HCT116 (cell line): Measurements from ENCODE around the gene OPN4. TPM values are rescaled to one million over a fixed set of nuclear protein-coding genes. Genes with fewer than 3 reads are reported as not detected.

ENCODE experiments used
- ATAC-seq: fragments of 200-7000 bp; cut with Tn5 transposase; 2 replicates; pipeline ENCODE4 v1.9.1; 2020; ENCODE audit warnings: mild to moderate bottlenecking, moderate library complexity
- BruUV-seq: library from RNA; stranded (reverse); fragments of 400-500 nt; replicated peaks from 2 replicates; lab custom pipeline; 2021; lab: Mats Ljungman, UMichigan
- CTCF ChIA-PET: fragments of 300-600 bp; sonication (Branson Sonifier 250); formaldehyde crosslinking; loops from one replicate; lab custom pipeline; 2021; ENCODE audit warnings: antibody characterized with exemption; lab: Charles Lee
- POLR2A ChIA-PET: fragments of 300-600, 350-600 bp; sonication (Branson Sonifier 250); formaldehyde crosslinking; loops from one replicate; lab custom pipeline; 2021; ENCODE audit warnings: antibody characterized with exemption; lab: Charles Lee
- RAD21 ChIA-PET, 2 experiments: fragments of 300-600 bp; sonication (Branson Sonifier 250); formaldehyde crosslinking; loops; one replicate each; lab custom pipeline; 2023; ENCODE audit warnings: low total read pairs in 2 of 2; ENCODE audit not compliant: uncharacterized antibody in 2 of 2, unreplicated experiment in 2 of 2, low non-redundant PET in 1 of 2; lab: Charles Lee
- DNase-seq: peaks from one replicate; pipeline ENCODE4 v3.0.0-alpha.2; 2010; ENCODE audit warnings: low read depth, low spot score
- H2AFZ ChIP-seq: fragments of 200-600 bp; shearing (Covaris generic), sonication (generic); 2 replicates; pipeline ENCODE4 v1.6.1; 2017; ENCODE audit warnings: low read depth, mixed run types, mixed read lengths, antibody characterized with exemption, low read length; ENCODE audit not compliant: poor library complexity, severe bottlenecking
- H3K27ac ChIP-seq: 2 replicates; pipeline ENCODE4 v1.5.1; 2012; ENCODE audit warnings: low read depth, low read length
- H3K27me3 ChIP-seq: fragments of 200-600 bp; sonication (generic); 2 replicates; pipeline ENCODE4 v1.6.1; 2016; ENCODE audit warnings: mixed run types, low read length, mixed read lengths; ENCODE audit not compliant: insufficient read depth
- H3K36me3 ChIP-seq, 2 experiments: fragments of 200-500 bp in 1 of 2; fragments of 200-600 bp in 1 of 2; sonication (Bioruptor generic) in 1 of 2; sonication (generic) in 1 of 2; 2 replicates each; pipeline versions ENCODE4 v1.5.1 to v1.6.1; 2014 to 2016; ENCODE audit warnings: low read length in 2 of 2, inconsistent platforms in 1 of 2, mixed read lengths in 1 of 2, mixed run types in 1 of 2; ENCODE audit not compliant: insufficient read depth in 2 of 2, control insufficient read depth in 1 of 2
- H3K4me1 ChIP-seq, 2 experiments: fragments of 200-600 bp in 1 of 2; sonication (generic) in 1 of 2; 2 replicates each; pipeline versions ENCODE4 v1.5.1 to v1.6.1; 2012 to 2017; ENCODE audit warnings: low read length in 2 of 2, inconsistent platforms in 1 of 2, mild to moderate bottlenecking in 1 of 2, mixed read lengths in 1 of 2, mixed run types in 1 of 2, moderate library complexity in 1 of 2; ENCODE audit not compliant: insufficient read depth in 2 of 2, control insufficient read depth in 1 of 2
- H3K4me2 ChIP-seq: fragments of 200-600 bp; sonication (generic); 2 replicates; pipeline ENCODE4 v1.6.1; 2017; ENCODE audit warnings: mixed run types, low read length, mixed read lengths
- H3K4me3 ChIP-seq, 2 experiments: fragments of 200-600 bp in 1 of 2; sonication (generic) in 1 of 2; replicated peaks in 1 of 2; 2 replicates each; pipeline ENCODE4 v1.5.1; 2011 to 2016; ENCODE audit warnings: low read length in 2 of 2, control low read depth in 1 of 2, low read depth in 1 of 2, mild to moderate bottlenecking in 1 of 2, mixed read lengths in 1 of 2, mixed run types in 1 of 2
- H3K79me2 ChIP-seq: fragments of 200-600 bp; sonication (generic); 2 replicates; pipeline ENCODE4 v1.6.1; 2017; ENCODE audit warnings: mild to moderate bottlenecking, mixed run types, low read length, moderate library complexity, mixed read lengths; ENCODE audit not compliant: insufficient read depth
- H3K9ac ChIP-seq: fragments of 200-600 bp; sonication (generic); 2 replicates; pipeline ENCODE4 v1.6.1; 2016; ENCODE audit warnings: low read length, mixed read lengths
- H3K9me2 ChIP-seq: fragments of 200-600 bp; sonication (generic), shearing (Covaris generic); 2 replicates; pipeline ENCODE4 v1.6.1; 2017; ENCODE audit warnings: mixed run types, mild to moderate bottlenecking, moderate library complexity; ENCODE audit not compliant: insufficient read depth
- H3K9me3 ChIP-seq, 2 experiments: fragments of 200-500 bp in 1 of 2; fragments of 200-600 bp in 1 of 2; sonication (Bioruptor generic) in 1 of 2; sonication (generic) in 1 of 2; 2 replicates each; pipeline ENCODE4 v1.6.1; 2014 to 2017; ENCODE audit warnings: low read length in 2 of 2, mixed read lengths in 2 of 2, inconsistent platforms in 1 of 2, low read depth in 1 of 2, mild to moderate bottlenecking in 1 of 2, mixed run types in 1 of 2, moderate library complexity in 1 of 2; ENCODE audit not compliant: control insufficient read depth in 1 of 2, insufficient read depth in 1 of 2
- H4K20me1 ChIP-seq: fragments of 200-600 bp; sonication (generic), shearing (Covaris generic); 2 replicates; pipeline ENCODE4 v1.6.1; 2017; ENCODE audit warnings: mixed run types, mild to moderate bottlenecking, moderate library complexity; ENCODE audit not compliant: insufficient read depth
- CBX3 ChIP-seq: IDR thresholded peaks from 2 replicates; pipeline ENCODE4 v1.6.1; 2012; ENCODE audit warnings: low read depth
- EGR1 ChIP-seq: IDR thresholded peaks from 2 replicates; pipeline ENCODE4 v1.6.1; 2012; ENCODE audit warnings: low read depth
- ELF1 ChIP-seq: IDR thresholded peaks from 2 replicates; pipeline ENCODE4 v1.6.1; 2012; ENCODE audit warnings: low read depth, borderline replicate concordance
- EZH2phosphoT487 ChIP-seq: fragments of 200-600 bp; IDR thresholded peaks from 2 replicates; pipeline ENCODE4 v1.6.1; 2018; ENCODE audit warnings: antibody characterized with exemption, borderline replicate concordance
- FOSL1 ChIP-seq: IDR thresholded peaks from 2 replicates; pipeline ENCODE4 v1.6.1; 2012; ENCODE audit warnings: low read depth
- JUND ChIP-seq: IDR thresholded peaks from 2 replicates; pipeline ENCODE4 v1.6.1; 2012
- MAX ChIP-seq: IDR thresholded peaks from 2 replicates; pipeline ENCODE4 v1.6.1; 2012
- POLR2A ChIP-seq: IDR thresholded peaks from 2 replicates; pipeline ENCODE4 v1.7.0; 2011; ENCODE audit warnings: borderline replicate concordance; ENCODE audit not compliant: insufficient read depth, insufficient read length; ENCODE audit errors: extremely low read depth
- POLR2AphosphoS5 ChIP-seq: IDR thresholded peaks from 2 replicates; pipeline ENCODE4 v1.6.1; 2011; ENCODE audit warnings: mild to moderate bottlenecking, low read depth, low read length, moderate library complexity
- RAD21 ChIP-seq: IDR thresholded peaks from 2 replicates; pipeline ENCODE4 v1.6.1; 2012; ENCODE audit warnings: low read depth, mild to moderate bottlenecking
- REST ChIP-seq: IDR thresholded peaks from 2 replicates; pipeline ENCODE4 v1.6.1; 2012; ENCODE audit warnings: low read depth
- SIN3A ChIP-seq: IDR thresholded peaks from 2 replicates; pipeline ENCODE4 v1.6.1; 2012; ENCODE audit warnings: low read depth
- SP1 ChIP-seq: IDR thresholded peaks from 2 replicates; pipeline ENCODE4 v1.6.1; 2012; ENCODE audit warnings: low read depth
- SRF ChIP-seq: IDR thresholded peaks from 2 replicates; pipeline ENCODE4 v1.6.1; 2012; ENCODE audit warnings: low read depth
- TCF7L2 ChIP-seq: IDR thresholded peaks from 2 replicates; pipeline ENCODE4 v1.7.0; 2011; ENCODE audit warnings: borderline replicate concordance, inconsistent platforms; ENCODE audit not compliant: insufficient read depth, insufficient read length; ENCODE audit errors: extremely low read depth
- YY1 ChIP-seq: IDR thresholded peaks from 2 replicates; pipeline ENCODE4 v1.6.1; 2011; ENCODE audit warnings: low read length, low read depth, moderate library complexity, mild to moderate bottlenecking; ENCODE audit not compliant: insufficient replicate concordance; ENCODE audit errors: extremely low read depth
- ZFX ChIP-seq: fragments of 450-650 bp; IDR thresholded peaks from 2 replicates; pipeline ENCODE4 v1.6.1; 2017
- ZNF274 ChIP-seq: fragments of 200-500 bp; sonication (Bioruptor generic); IDR thresholded peaks from 2 replicates; pipeline ENCODE4 v1.6.1; 2014; ENCODE audit warnings: mild to moderate bottlenecking, low read depth, low read length, inconsistent platforms
- intact Hi-C: fragments of 100-400 bp; cut with micrococcal nuclease; formaldehyde crosslinking; loops from 2 replicates; pipeline ENCODE4 v1.10.0; 2022
- total RNA-seq: library from RNA; stranded (reverse); gene quantifications from one replicate; pipeline ENCODE4 v1.2.1, GENCODE V29; 2021; ENCODE audit not compliant: unreplicated experiment
- TF ChIP-seq, protein P1 (sequence below): IDR thresholded peaks from 2 replicates; pipeline ENCODE4 v1.6.1; 2012
- TF ChIP-seq, protein P2 (sequence below): IDR thresholded peaks from 2 replicates; pipeline ENCODE4 v1.6.1; 2011; ENCODE audit warnings: mild to moderate bottlenecking, low read length, moderate library complexity; ENCODE audit not compliant: insufficient replicate concordance; ENCODE audit errors: extremely low read depth

Gene OPN4
- total RNA-seq, 1 experiment from 2014 or later, result not detected

DNA sequence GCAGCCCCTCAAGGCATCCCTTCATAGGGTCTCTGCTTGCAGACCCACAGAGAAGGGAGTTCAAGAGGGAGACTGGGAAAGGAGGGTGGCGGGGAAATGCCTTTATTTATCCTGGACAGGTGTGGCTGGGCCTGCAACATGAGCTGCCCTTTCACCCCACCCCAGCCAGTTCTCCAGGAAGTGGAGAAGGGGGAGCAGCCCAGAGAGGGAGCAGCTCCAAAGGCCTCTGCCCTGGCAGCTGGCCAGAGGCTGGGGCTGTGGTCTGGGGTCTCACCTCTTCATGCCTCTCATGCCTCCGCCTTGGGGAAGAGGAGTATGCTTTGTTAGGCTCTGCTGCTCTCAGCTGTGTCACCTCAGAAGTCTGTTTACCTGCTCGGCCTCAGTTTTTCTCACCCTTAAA lies 17.1 kb downstream of the OPN4 start:
- Histone ChIP-seq H3K9me2 (no peaks in the 10 kb centered on the region), H3K4me3 (no peak overlapping the region), H4K20me1 (no peaks in the 10 kb centered on the region), H2AFZ (no peak overlapping the region), H3K79me2 (no peaks in the 10 kb centered on the region), H3K4me1 (peaks cover 9 to 33% of the 10 kb centered on the region in 2 experiments), H3K4me2 (no peak overlapping the region), H3K9ac (no peak overlapping the region), H3K27ac (no peak overlapping the region), H3K36me3 (no peaks in the 10 kb centered on the region), H3K27me3 (no peaks in the 10 kb centered on the region), H3K9me3 (no peaks in the 10 kb centered on the region)
- ATAC-seq (no peak), DNase-seq (no peak)
- ChIA-PET RAD21 (interaction anchor here in 1 of 2 experiments (0.5 kb wide), 1 partner anchor 270 kb away, joined by 3 read pairs; no protein-coding TSS in a partner anchor), CTCF (no interaction called here), POLR2A (no interaction called here)
- intact Hi-C loops, result no loop called here
- no TSS peak for BruUV-seq
- TF ChIP-seq SIN3A (no peak), ELF1 (no peak), FOSL1 (no peak), POLR2A (no peak), YY1 (no peak), ZFX (no peak), SP1 (no peak), EZH2phosphoT487 (no peak), CBX3 (no peak), EGR1 (no peak), TCF7L2 (no peak), REST (no peak), RAD21 (no peak), MAX (no peak), JUND (no peak), POLR2AphosphoS5 (no peak), ZNF274 (no peak), SRF (no peak)
- TF ChIP-seq, protein P1, sequence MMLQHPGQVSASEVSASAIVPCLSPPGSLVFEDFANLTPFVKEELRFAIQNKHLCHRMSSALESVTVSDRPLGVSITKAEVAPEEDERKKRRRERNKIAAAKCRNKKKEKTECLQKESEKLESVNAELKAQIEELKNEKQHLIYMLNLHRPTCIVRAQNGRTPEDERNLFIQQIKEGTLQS, result no peak
- TF ChIP-seq, protein P2, sequence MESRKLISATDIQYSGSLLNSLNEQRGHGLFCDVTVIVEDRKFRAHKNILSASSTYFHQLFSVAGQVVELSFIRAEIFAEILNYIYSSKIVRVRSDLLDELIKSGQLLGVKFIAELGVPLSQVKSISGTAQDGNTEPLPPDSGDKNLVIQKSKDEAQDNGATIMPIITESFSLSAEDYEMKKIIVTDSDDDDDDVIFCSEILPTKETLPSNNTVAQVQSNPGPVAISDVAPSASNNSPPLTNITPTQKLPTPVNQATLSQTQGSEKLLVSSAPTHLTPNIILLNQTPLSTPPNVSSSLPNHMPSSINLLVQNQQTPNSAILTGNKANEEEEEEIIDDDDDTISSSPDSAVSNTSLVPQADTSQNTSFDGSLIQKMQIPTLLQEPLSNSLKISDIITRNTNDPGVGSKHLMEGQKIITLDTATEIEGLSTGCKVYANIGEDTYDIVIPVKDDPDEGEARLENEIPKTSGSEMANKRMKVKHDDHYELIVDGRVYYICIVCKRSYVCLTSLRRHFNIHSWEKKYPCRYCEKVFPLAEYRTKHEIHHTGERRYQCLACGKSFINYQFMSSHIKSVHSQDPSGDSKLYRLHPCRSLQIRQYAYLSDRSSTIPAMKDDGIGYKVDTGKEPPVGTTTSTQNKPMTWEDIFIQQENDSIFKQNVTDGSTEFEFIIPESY, result no peak
